OCI-LY3 (cell line): ENCODE data around the gene XXYLT1.

Experiments used
- CTCF ChIP-seq: fragments of 200-600, 300-600 bp; sonication (generic); IDR thresholded peaks from 2 replicates; pipeline ENCODE4 v1.5.1; 2014; ENCODE audit warnings: antibody characterized with exemption, low read length, low read depth
- EZH2phosphoT487 ChIP-seq: fragments of 200-600 bp; shearing (Covaris generic); IDR thresholded peaks from 2 replicates; pipeline ENCODE4 v1.6.1; 2018; ENCODE audit warnings: antibody characterized with exemption, mixed run types, low read depth

GRCh38 chr3:195187609-195188425 lies 83.1 kb downstream of the XXYLT1 start:
- TF ChIP-seq CTCF: no peak
- TF ChIP-seq EZH2phosphoT487: no peak
